ENCODE results near the gene SETX.

DNA sequence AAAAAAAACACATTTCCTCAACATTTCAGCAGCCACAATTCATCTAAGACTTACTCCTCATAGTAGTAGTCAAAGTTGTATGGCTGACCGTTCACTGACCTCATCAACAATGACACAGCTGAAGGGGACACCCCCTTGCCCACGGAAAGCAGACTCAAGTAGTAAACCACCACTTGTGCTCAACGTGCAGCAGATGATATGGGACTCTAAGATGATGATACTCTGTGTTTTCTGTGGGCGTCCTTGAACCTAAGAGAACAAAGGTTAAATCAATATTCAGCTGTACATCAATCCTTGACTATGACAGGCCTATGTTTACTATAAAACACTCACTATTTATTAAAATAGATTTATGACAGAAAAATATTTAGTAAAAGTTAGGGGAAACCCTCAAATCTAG, 71.6 kb downstream of the SETX start:
- no peak for TF ChIP-seq CTCF (IDR thresholded peaks at IDR 0.05; ENCODE audit: insufficient read depth, low read depth, low read length)
- TF ChIP-seq EZH2 (IDR thresholded peaks at IDR 0.05; ENCODE audit: insufficient read depth, low read length) = no peak

Measured in astrocyte (in vitro differentiated cells and primary cell).